Lung (tissue), 12 donors: ENCODE results near the gene CLCNKA. TPM values are rescaled to one million over a fixed set of nuclear protein-coding genes. Genes with fewer than 3 reads are reported as not detected.

Experiments
- ATAC-seq: fragments of 200-7000 bp; cut with Tn5 transposase; one replicate; pipeline ENCODE4 v1.9.1; 2020; ENCODE audit warnings: moderate number of reproducible peaks; ENCODE audit not compliant: insufficient read depth, low FRiP score
- DNase-seq, 3 donors: peaks; one replicate each; pipeline ENCODE4 v3.0.0-alpha.2; 2013 to 2017
- H3K27ac ChIP-seq, 2 donors: one replicate each; pipeline ENCODE4 v1.5.1; 2013; ENCODE audit warnings: mild to moderate bottlenecking in 2 of 2, moderate library complexity in 2 of 2, control low read depth in 1 of 2, inconsistent platforms in 1 of 2, low read depth in 1 of 2, low read length in 1 of 2
- H3K27me3 ChIP-seq, 3 donors: one replicate each; pipeline ENCODE4 v1.5.1; 2013; ENCODE audit warnings: low read length in 2 of 3; ENCODE audit not compliant: control insufficient read depth in 3 of 3, insufficient read depth in 3 of 3
- H3K36me3 ChIP-seq, 4 donors: one replicate each; pipeline ENCODE4 v1.5.1; 2013; ENCODE audit warnings: low read length in 4 of 4, mild to moderate bottlenecking in 1 of 4, moderate library complexity in 1 of 4; ENCODE audit not compliant: control insufficient read depth in 4 of 4, insufficient read depth in 4 of 4
- H3K4me1 ChIP-seq, 5 donors: one replicate each; pipeline ENCODE4 v1.5.1; 2013; ENCODE audit warnings: low read length in 5 of 5, mild to moderate bottlenecking in 2 of 5, moderate library complexity in 1 of 5; ENCODE audit not compliant: control insufficient read depth in 5 of 5, insufficient read depth in 5 of 5
- H3K4me3 ChIP-seq: one replicate; pipeline ENCODE4 v1.5.1; 2013; ENCODE audit warnings: mild to moderate bottlenecking, control low read depth, moderate library complexity
- H3K9ac ChIP-seq, 2 donors: one replicate each; pipeline ENCODE4 v1.5.1; 2013; ENCODE audit warnings: low read length in 2 of 2, control low read depth in 1 of 2; ENCODE audit not compliant: insufficient read depth in 1 of 2
- H3K9me3 ChIP-seq, 4 donors: one replicate each; pipeline ENCODE4 v1.5.1; 2013; ENCODE audit warnings: low read length in 3 of 4, mild to moderate bottlenecking in 1 of 4, moderate library complexity in 1 of 4; ENCODE audit not compliant: control insufficient read depth in 4 of 4, insufficient read depth in 3 of 4
- CTCF ChIP-seq: IDR thresholded peaks from 2 replicates; pipeline ENCODE4 v1.5.1; 2012; ENCODE audit warnings: mild to moderate bottlenecking; ENCODE audit errors: control extremely low read depth, extremely low read depth
- WGBS, 2 donors: extraction: QIAGEN DNeasy Blood & Tissue Kit; methylation state at CpG; one replicate each; pipeline ENCODE4 v1.1.7; 2013; 5-methylcytosine and 5-hydroxymethylcytosine counted together
- polyA plus RNA-seq, 2 donors: library from polyadenylated mRNA; stranded (reverse); fragments of 200-250 nt; gene quantifications; one replicate each; pipeline ENCODE4 v1.2.1, GENCODE V29; 2013
- total RNA-seq, 2 donors: library from RNA; depleted of rRNA in 1 of 2; stranded (reverse); fragments of >200 nt in 1 of 2; gene quantifications; one replicate each; pipeline ENCODE4 v1.2.1, GENCODE V29; 2014 to 2021
- donor health status: control.
- donor health status: control.
- donor health status: Bipolar disorder and iron deficiency.
- donor health status: healthy.
- donor health status: DM: yes; HTN: yes; CAD: no.

CLCNKA gene
- total and polyA plus RNA-seq, 4 donors: 0.10 to 1.3 (median 0.17) TPM; not detected in 1

GRCh38 chr1:15992582-15993500 lies 29.0 kb upstream of the CLCNKA start:
- no peak for TF ChIP-seq CTCF
- WGBS, 2 donors: 86 to 91% methylated on average over 16 to 17 of the region's 17 CpGs
- ATAC-seq (no peak), DNase-seq (no peak)
- Histone ChIP-seq H3K9me3 (no peaks in the 10 kb centered on the region), H3K27me3 (no peaks in the 10 kb centered on the region), H3K27ac (no peak overlapping the region), H3K9ac (no peak overlapping the region), H3K4me3 (no peak overlapping the region), H3K36me3 (no peaks in the 10 kb centered on the region), H3K4me1 (no peaks in the 10 kb centered on the region)

- no peak overlapping the region for H3K27ac ChIP-seq
- H3K9me3 ChIP-seq: no peaks in the 10 kb centered on the region
- no peaks in the 10 kb centered on the region for H3K4me1 ChIP-seq
- no peak overlapping the region for H3K4me3 ChIP-seq
- no peak overlapping the region for H3K9ac ChIP-seq
- no peak for TF ChIP-seq CTCF
- H3K27me3 ChIP-seq: no peaks in the 10 kb centered on the region
- DNase-seq (no peak), ATAC-seq (no peak)
- H3K36me3 ChIP-seq: no peaks in the 10 kb centered on the region
- WGBS, 2 donors: 93 to 97% methylated on average over 15 of the region's 15 CpGs
These were observed 28.2 kb upstream of the CLCNKA start for GRCh38 chr1:15993666-15994065.

GRCh38 chr1:15994081-15994480 lies 27.8 kb upstream of the CLCNKA start:
- no peaks in the 10 kb centered on the region for H3K27me3 ChIP-seq
- no peak for ATAC-seq
- no peaks in the 10 kb centered on the region for H3K4me1 ChIP-seq
- no peak for TF ChIP-seq CTCF
- H3K4me3 ChIP-seq: no peak overlapping the region
- no peak overlapping the region for H3K27ac ChIP-seq
- no peak for DNase-seq
- no peak overlapping the region for H3K9ac ChIP-seq
- 94 to 98% methylated on average over 10 of the region's 10 CpGs for WGBS, 2 donors
- no peaks in the 10 kb centered on the region for H3K36me3 ChIP-seq
- H3K9me3 ChIP-seq: no peaks in the 10 kb centered on the region
